ENCODE results near the gene CAMTA1. TPM values are rescaled to one million over a fixed set of nuclear protein-coding genes. Genes with fewer than 3 reads are reported as not detected.

Gene CAMTA1
- total RNA-seq, 1 donor from 2014 or later, result 38.1 TPM

DNA sequence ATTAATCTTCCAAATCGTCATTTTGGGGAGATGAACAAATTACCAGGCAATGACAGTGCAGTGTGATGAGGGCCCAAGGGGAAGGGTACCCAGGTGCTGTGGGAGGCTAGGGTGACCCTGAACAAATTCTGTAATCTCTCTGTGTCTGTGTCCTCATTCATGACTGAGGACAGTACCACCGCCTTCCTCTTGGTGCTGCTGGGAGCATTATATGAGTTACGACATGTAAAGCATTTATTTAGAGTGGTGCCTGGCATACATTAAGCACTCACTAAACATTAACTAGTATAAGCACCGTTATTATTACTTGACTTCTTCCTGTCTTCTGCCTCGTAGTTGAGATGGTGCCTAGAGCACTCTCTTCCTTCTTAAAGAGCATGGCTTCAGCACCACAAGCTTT lies 517.6 kb downstream of the CAMTA1 start:
- Histone ChIP-seq H3K4me3 (ENCODE audit: low read length in 3 of 3) (no peak overlapping the region), H3K9ac (ENCODE audit: low read depth in 1 of 3, low read length in 3 of 3) (no peak overlapping the region), H3K27me3 (ENCODE audit: control insufficient read depth in 3 of 3, insufficient read depth in 3 of 3, low read length in 3 of 3) (peaks cover 0 to 3% (median 3%) of the 10 kb centered on the region in 3 donors), H3K9me3 (ENCODE audit: control insufficient read depth in 3 of 3, low read length in 3 of 3) (peaks cover 0 to 4% (median 0%) of the 10 kb centered on the region in 3 donors), H3K36me3 (ENCODE audit: control insufficient read depth in 3 of 3, insufficient read depth in 3 of 3, low read length in 3 of 3) (no peaks in the 10 kb centered on the region), H3K4me1 (ENCODE audit: control insufficient read depth in 3 of 3, insufficient read depth in 3 of 3, low read length in 3 of 3) (peaks cover 10 to 15% (median 13%) of the 10 kb centered on the region in 3 donors), H3K27ac (ENCODE audit: low read depth, low read length) (no peak overlapping the region)

DNA sequence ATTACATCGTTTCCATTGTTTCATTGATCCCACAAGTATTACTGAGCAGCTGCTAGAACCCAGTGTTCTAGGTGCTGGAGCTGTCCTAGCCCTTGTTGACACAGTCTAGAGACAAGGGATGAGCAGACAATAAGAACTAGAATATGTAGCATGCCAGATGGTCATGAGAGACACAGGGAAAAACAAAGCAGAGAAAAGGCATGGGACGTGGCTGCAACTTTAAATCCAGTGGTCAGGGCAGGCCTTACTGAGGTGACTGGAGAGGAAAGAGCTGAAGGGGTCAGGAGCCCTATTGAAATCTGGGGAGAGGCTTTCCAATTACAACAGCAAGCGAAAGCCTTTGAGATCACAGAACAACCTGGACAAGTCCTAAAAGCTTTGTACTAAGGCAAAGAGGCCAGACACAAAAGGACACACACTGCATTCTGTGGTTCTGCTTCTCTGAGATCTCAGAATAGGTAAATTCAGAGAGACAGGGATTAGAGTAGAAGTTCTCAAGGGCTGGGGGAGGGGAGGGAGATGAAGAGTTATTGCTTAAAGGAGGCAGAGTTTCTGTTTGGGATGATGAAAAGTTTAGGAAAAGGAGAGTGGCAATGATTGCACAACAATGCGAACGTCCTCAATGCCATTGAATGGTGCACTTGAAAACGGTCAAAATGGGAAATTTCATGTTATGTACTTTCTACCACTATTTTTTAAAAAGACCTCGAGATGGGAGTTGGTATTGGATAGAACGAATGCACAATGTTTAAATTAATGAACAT lies 518.5 kb downstream of the CAMTA1 start:
- H3K9me3 ChIP-seq (ENCODE audit: control insufficient read depth in 3 of 3, low read length in 3 of 3), result peaks cover 0 to 4% (median 0%) of the 10 kb centered on the region in 3 donors
- H3K9ac ChIP-seq (ENCODE audit: low read depth in 1 of 3, low read length in 3 of 3), result no peak overlapping the region
- H3K27ac ChIP-seq (ENCODE audit: low read depth, low read length), result no peak overlapping the region

DNA sequence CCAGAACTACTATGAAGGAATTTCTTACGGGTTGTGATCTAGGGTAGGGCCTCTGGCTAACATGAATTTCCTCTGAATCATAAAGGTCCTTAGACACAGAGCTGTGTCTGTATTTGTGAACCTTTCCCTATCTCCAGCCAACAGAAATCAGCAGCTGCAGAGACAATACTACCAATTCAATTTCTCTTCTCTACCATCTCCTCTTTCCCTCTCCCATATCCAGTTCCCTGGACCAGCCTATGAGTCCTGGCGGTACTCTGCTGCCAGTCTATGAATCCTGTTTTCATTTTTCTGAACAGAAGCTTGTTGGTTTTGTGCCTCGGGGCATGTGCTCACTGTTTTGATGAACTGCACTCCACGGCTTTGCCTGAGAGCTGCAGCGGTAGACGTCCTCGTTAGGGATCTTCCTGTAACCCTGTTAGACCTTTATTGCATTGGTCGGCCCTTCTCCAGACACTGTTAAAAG lies 527.9 kb downstream of the CAMTA1 start:
- Histone ChIP-seq H3K9me3 (ENCODE audit: control insufficient read depth in 3 of 3, low read length in 3 of 3) (no peaks in the 10 kb centered on the region), H3K36me3 (ENCODE audit: control insufficient read depth in 3 of 3, insufficient read depth in 3 of 3, low read length in 3 of 3) (no peaks in the 10 kb centered on the region)

More for the DNA sequence above, 518.5 kb downstream of the CAMTA1 start:
- peaks cover 10 to 14% (median 11%) of the 10 kb centered on the region in 3 donors for H3K4me1 ChIP-seq (ENCODE audit: control insufficient read depth in 3 of 3, insufficient read depth in 3 of 3, low read length in 3 of 3)
- no peak overlapping the region for H3K4me3 ChIP-seq (ENCODE audit: low read length in 3 of 3)
- peaks cover 0 to 3% (median 3%) of the 10 kb centered on the region in 3 donors for H3K27me3 ChIP-seq (ENCODE audit: control insufficient read depth in 3 of 3, insufficient read depth in 3 of 3, low read length in 3 of 3)
- H3K36me3 ChIP-seq (ENCODE audit: control insufficient read depth in 3 of 3, insufficient read depth in 3 of 3, low read length in 3 of 3), result no peaks in the 10 kb centered on the region

DNA sequence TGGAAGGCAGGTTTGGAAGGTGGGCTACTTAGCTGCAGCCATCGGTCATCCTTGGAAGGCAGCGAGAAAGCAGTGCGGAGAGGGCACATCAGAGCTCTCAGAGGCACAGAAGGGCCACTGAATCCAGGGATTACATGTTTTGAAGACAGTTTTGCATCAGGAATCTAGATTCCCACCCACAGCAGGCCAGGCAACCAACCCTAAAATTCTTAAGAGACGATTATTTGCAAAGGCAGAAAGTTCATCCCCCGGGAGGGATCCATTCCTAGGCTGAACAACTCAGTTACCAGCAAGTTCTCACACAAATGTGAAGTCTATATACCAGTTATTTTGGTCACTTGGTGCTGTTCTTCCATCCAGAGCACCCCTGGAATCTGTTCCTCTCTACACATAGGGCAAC lies 528.6 kb downstream of the CAMTA1 start:
- H3K36me3 ChIP-seq (ENCODE audit: control insufficient read depth in 3 of 3, insufficient read depth in 3 of 3, low read length in 3 of 3), result no peaks in the 10 kb centered on the region
- H3K9me3 ChIP-seq (ENCODE audit: control insufficient read depth in 3 of 3, low read length in 3 of 3), result no peaks in the 10 kb centered on the region
- H3K4me1 ChIP-seq (ENCODE audit: control insufficient read depth in 3 of 3, insufficient read depth in 3 of 3, low read length in 3 of 3), result no peaks in the 10 kb centered on the region
- H3K4me3 ChIP-seq (ENCODE audit: low read length in 3 of 3), result no peak overlapping the region
- no peak overlapping the region for H3K27ac ChIP-seq (ENCODE audit: low read depth, low read length)
- no peaks in the 10 kb centered on the region for H3K27me3 ChIP-seq (ENCODE audit: control insufficient read depth in 3 of 3, insufficient read depth in 3 of 3, low read length in 3 of 3)
- H3K9ac ChIP-seq (ENCODE audit: low read depth in 1 of 3, low read length in 3 of 3), result no peak overlapping the region

More for the DNA sequence above, 527.9 kb downstream of the CAMTA1 start:
- Histone ChIP-seq H3K27ac (ENCODE audit: low read depth, low read length) (no peak overlapping the region), H3K4me3 (ENCODE audit: low read length in 3 of 3) (no peak overlapping the region), H3K9ac (ENCODE audit: low read depth in 1 of 3, low read length in 3 of 3) (no peak overlapping the region), H3K4me1 (ENCODE audit: control insufficient read depth in 3 of 3, insufficient read depth in 3 of 3, low read length in 3 of 3) (no peaks in the 10 kb centered on the region), H3K27me3 (ENCODE audit: control insufficient read depth in 3 of 3, insufficient read depth in 3 of 3, low read length in 3 of 3) (no peaks in the 10 kb centered on the region)

DNA sequence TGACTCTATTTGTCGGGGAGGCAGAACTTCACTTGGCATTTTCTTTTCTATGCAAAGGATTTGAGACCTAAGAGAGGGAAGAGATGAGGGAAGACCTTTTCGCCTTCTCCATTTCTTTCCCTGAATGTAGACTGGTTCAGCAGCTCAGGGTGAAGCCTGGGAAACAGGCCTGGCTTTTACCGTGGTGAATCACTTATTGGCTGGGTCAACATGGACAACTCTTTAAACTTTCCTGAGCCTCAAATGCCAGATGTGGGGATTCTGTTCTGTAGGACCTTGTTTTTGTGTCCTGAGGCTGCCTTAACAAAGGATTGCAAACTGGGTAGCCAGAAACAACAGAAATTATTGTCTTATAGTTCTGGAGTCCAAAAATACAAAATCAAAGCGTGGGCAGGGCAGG lies 530.1 kb downstream of the CAMTA1 start:
- Histone ChIP-seq H3K4me1 (ENCODE audit: control insufficient read depth in 3 of 3, insufficient read depth in 3 of 3, low read length in 3 of 3) (no peaks in the 10 kb centered on the region), H3K9ac (ENCODE audit: low read depth in 1 of 3, low read length in 3 of 3) (no peak overlapping the region), H3K27ac (ENCODE audit: low read depth, low read length) (no peak overlapping the region), H3K36me3 (ENCODE audit: control insufficient read depth in 3 of 3, insufficient read depth in 3 of 3, low read length in 3 of 3) (no peaks in the 10 kb centered on the region), H3K9me3 (ENCODE audit: control insufficient read depth in 3 of 3, low read length in 3 of 3) (no peaks in the 10 kb centered on the region), H3K4me3 (ENCODE audit: low read length in 3 of 3) (no peak overlapping the region), H3K27me3 (ENCODE audit: control insufficient read depth in 3 of 3, insufficient read depth in 3 of 3, low read length in 3 of 3) (no peaks in the 10 kb centered on the region)

DNA sequence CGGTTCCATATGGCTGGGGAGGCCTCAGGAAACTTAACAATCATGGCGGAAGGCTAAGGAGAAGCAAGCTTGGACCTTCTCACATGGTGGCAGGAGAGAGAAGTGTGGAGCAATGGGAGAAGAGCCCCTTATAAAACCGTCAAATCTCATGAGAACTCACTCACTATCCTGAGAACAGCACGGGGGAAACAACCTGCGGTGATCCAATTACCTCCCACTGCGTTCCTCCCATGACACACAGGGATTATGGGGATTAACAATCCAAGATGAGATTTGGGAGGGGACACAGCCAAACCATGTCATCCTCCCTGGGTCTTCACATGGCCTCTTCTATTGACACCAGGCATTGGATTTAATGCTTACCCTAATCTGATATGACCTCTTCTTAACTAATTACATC lies 530.7 kb downstream of the CAMTA1 start:
- no peaks in the 10 kb centered on the region for H3K36me3 ChIP-seq (ENCODE audit: control insufficient read depth in 3 of 3, insufficient read depth in 3 of 3, low read length in 3 of 3)

DNA sequence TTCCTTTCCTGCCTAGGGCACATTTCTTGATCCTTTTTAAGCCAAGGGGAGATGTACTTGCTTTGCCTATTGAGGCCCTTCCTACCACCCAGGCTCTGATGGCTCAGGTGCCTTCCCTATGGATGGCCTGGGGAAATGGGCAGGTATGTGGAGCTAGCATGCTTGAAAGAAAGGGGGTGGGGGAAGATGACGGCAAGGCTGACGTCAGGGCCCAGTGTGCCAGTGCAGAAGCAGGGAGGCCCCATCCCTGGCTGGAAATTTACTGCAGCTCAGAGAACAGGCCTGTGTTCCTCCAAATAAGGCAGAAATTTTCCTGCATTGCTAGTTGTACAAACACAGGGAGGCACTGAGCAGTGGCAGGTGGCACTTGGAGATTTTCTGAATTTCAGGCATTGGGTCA lies 532.6 kb downstream of the CAMTA1 start:
- Histone ChIP-seq H3K9ac (ENCODE audit: low read depth in 1 of 3, low read length in 3 of 3) (no peak overlapping the region), H3K27me3 (ENCODE audit: control insufficient read depth in 3 of 3, insufficient read depth in 3 of 3, low read length in 3 of 3) (no peaks in the 10 kb centered on the region), H3K36me3 (ENCODE audit: control insufficient read depth in 3 of 3, insufficient read depth in 3 of 3, low read length in 3 of 3) (no peaks in the 10 kb centered on the region), H3K9me3 (ENCODE audit: control insufficient read depth in 3 of 3, low read length in 3 of 3) (no peaks in the 10 kb centered on the region), H3K27ac (ENCODE audit: low read depth, low read length) (no peak overlapping the region), H3K4me3 (ENCODE audit: low read length in 3 of 3) (no peak overlapping the region), H3K4me1 (ENCODE audit: control insufficient read depth in 3 of 3, insufficient read depth in 3 of 3, low read length in 3 of 3) (no peaks in the 10 kb centered on the region)

More for the DNA sequence above, 530.7 kb downstream of the CAMTA1 start:
- Histone ChIP-seq H3K4me3 (ENCODE audit: low read length in 3 of 3) (no peak overlapping the region), H3K9me3 (ENCODE audit: control insufficient read depth in 3 of 3, low read length in 3 of 3) (no peaks in the 10 kb centered on the region), H3K4me1 (ENCODE audit: control insufficient read depth in 3 of 3, insufficient read depth in 3 of 3, low read length in 3 of 3) (no peaks in the 10 kb centered on the region), H3K9ac (ENCODE audit: low read depth in 1 of 3, low read length in 3 of 3) (no peak overlapping the region), H3K27ac (ENCODE audit: low read depth, low read length) (no peak overlapping the region), H3K27me3 (ENCODE audit: control insufficient read depth in 3 of 3, insufficient read depth in 3 of 3, low read length in 3 of 3) (no peaks in the 10 kb centered on the region)

DNA sequence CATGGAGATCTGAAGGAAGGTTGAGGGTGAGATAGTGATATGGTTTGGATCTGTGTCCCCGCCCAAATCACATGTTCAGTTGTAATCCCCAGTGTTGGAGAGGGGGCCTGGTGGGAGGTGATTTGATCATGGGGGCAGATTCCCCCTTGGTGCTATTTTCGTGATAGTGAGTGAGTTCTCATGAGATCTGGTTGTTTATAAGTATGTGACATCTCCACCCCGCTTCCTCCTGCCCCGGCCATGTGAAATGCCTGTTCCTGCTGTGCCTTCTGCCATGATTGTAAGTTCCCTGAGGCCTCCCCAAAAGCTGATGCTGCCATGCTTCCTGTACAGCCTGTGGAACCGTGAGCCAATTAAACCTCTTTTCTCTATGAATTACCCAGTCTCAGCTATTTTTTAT lies 533.9 kb downstream of the CAMTA1 start:
- no peak overlapping the region for H3K4me3 ChIP-seq (ENCODE audit: low read length in 3 of 3)
- no peak overlapping the region for H3K9ac ChIP-seq (ENCODE audit: low read depth in 1 of 3, low read length in 3 of 3)
- no peaks in the 10 kb centered on the region for H3K27me3 ChIP-seq (ENCODE audit: control insufficient read depth in 3 of 3, insufficient read depth in 3 of 3, low read length in 3 of 3)
- H3K9me3 ChIP-seq (ENCODE audit: control insufficient read depth in 3 of 3, low read length in 3 of 3), result no peaks in the 10 kb centered on the region
- no peaks in the 10 kb centered on the region for H3K36me3 ChIP-seq (ENCODE audit: control insufficient read depth in 3 of 3, insufficient read depth in 3 of 3, low read length in 3 of 3)
- H3K27ac ChIP-seq (ENCODE audit: low read depth, low read length), result no peak overlapping the region
- no peaks in the 10 kb centered on the region for H3K4me1 ChIP-seq (ENCODE audit: control insufficient read depth in 3 of 3, insufficient read depth in 3 of 3, low read length in 3 of 3)

DNA sequence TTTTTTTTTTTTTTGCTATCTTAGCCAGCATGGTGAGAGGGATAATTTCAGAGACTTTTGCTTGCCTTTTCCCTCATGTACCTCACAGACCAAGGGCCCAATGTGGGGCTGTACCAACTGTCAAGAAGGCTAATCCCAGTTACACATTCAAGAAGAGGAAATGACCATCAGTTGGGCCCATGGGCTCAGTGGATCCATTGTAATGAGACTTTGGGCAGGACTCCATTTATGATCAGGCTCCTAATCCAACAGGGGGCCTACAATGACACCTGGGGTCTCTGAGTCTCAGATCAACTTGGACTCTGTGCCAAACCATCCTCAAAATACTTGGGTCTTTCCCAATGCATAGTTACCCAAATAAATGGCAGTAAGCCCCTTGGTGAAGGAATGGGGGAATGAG lies 535.4 kb downstream of the CAMTA1 start:
- no peaks in the 10 kb centered on the region for H3K4me1 ChIP-seq (ENCODE audit: control insufficient read depth in 3 of 3, insufficient read depth in 3 of 3, low read length in 3 of 3)
- no peaks in the 10 kb centered on the region for H3K36me3 ChIP-seq (ENCODE audit: control insufficient read depth in 3 of 3, insufficient read depth in 3 of 3, low read length in 3 of 3)
- peaks cover 0 to 4% (median 0%) of the 10 kb centered on the region in 3 donors for H3K27me3 ChIP-seq (ENCODE audit: control insufficient read depth in 3 of 3, insufficient read depth in 3 of 3, low read length in 3 of 3)
- peaks cover 0 to 2% (median 0%) of the 10 kb centered on the region in 3 donors for H3K9me3 ChIP-seq (ENCODE audit: control insufficient read depth in 3 of 3, low read length in 3 of 3)
- no peak overlapping the region for H3K4me3 ChIP-seq (ENCODE audit: low read length in 3 of 3)
- no peak overlapping the region for H3K9ac ChIP-seq (ENCODE audit: low read depth in 1 of 3, low read length in 3 of 3)
- H3K27ac ChIP-seq (ENCODE audit: low read depth, low read length), result no peak overlapping the region

DNA sequence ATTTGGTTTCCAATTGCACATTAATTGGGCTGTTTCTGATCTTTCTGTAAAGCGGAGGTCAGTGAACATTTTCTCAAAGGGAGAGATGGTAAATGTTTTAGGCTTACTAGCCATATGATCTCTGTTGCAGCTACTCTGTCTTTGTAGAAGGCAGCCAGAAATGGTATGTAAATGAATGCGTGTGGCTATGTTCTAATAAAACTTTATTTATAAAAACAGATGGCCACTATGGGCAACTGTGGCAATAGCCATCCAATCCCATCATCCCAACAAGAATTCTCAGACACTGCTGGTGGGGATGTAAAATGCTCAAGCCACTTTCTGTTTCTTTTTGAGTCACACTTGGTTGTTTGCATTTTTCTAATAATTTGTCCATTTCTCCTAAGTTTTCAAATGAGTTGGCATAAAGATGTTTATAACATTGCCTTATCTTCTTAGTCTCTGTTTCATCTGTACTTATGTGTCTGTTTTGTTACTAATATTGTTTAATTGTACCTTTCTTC lies 537.1 kb downstream of the CAMTA1 start:
- H3K27ac ChIP-seq (ENCODE audit: low read depth, low read length), result no peak overlapping the region
- H3K27me3 ChIP-seq (ENCODE audit: control insufficient read depth in 3 of 3, insufficient read depth in 3 of 3, low read length in 3 of 3), result peaks cover 0 to 4% (median 0%) of the 10 kb centered on the region in 3 donors
- H3K4me1 ChIP-seq (ENCODE audit: control insufficient read depth in 3 of 3, insufficient read depth in 3 of 3, low read length in 3 of 3), result no peaks in the 10 kb centered on the region
- H3K36me3 ChIP-seq (ENCODE audit: control insufficient read depth in 3 of 3, insufficient read depth in 3 of 3, low read length in 3 of 3), result no peaks in the 10 kb centered on the region
- no peak overlapping the region for H3K4me3 ChIP-seq (ENCODE audit: low read length in 3 of 3)
- H3K9me3 ChIP-seq (ENCODE audit: control insufficient read depth in 3 of 3, low read length in 3 of 3), result peaks cover 0 to 2% (median 0%) of the 10 kb centered on the region in 3 donors
- no peak overlapping the region for H3K9ac ChIP-seq (ENCODE audit: low read depth in 1 of 3, low read length in 3 of 3)
